Sigmoid colon (tissue), 7 donors: ENCODE measurements around the gene METAP1D. TPM values are rescaled to one million over a fixed set of nuclear protein-coding genes. Genes with fewer than 3 reads are reported as not detected.

Experiments
- DNase-seq: peaks from one replicate; pipeline ENCODE4 v3.0.0-alpha.2; 2019
- H3K27ac ChIP-seq, 4 donors: fragments of 200-600 bp; sonication (generic); one replicate each; pipeline ENCODE4 v1.5.1; 2016 to 2019; ENCODE audit warnings: mild to moderate bottlenecking in 1 of 4
- H3K27me3 ChIP-seq, 3 donors: fragments of 200-600 bp; sonication (generic); one replicate each; pipeline ENCODE4 v1.5.1; 2019; ENCODE audit warnings: mild to moderate bottlenecking in 1 of 3
- H3K36me3 ChIP-seq, 4 donors: fragments of 200-600 bp; sonication (generic); one replicate each; pipeline ENCODE4 v1.5.1; 2016 to 2019
- H3K4me1 ChIP-seq, 4 donors: fragments of 200-600 bp; sonication (generic); one replicate each; pipeline ENCODE4 v1.5.1; 2017 to 2019
- H3K4me3 ChIP-seq, 4 donors: fragments of 200-600 bp; sonication (generic); one replicate each; pipeline ENCODE4 v1.5.1; 2017 to 2019; ENCODE audit warnings: mild to moderate bottlenecking in 2 of 4, moderate library complexity in 1 of 4
- H3K9me3 ChIP-seq, 4 donors: fragments of 200-600 bp in 3 of 4; sonication (generic) in 3 of 4; one replicate each; pipeline versions ENCODE4 v1.5.1 to v1.6.1; 2013 to 2019
- CTCF ChIP-seq, 4 experiments: fragments of 450-650 bp in 3 of 4; fragments of 200-600 bp in 1 of 4; IDR thresholded peaks; one replicate each; pipeline ENCODE4 v1.5.1; 2016 to 2019; ENCODE audit warnings: antibody characterized with exemption in 4 of 4, mild to moderate bottlenecking in 3 of 4, moderate library complexity in 2 of 4
- EP300 ChIP-seq, 4 donors: sonication (generic); formaldehyde crosslinking; IDR thresholded peaks; one replicate each; pipeline ENCODE4 v1.6.1; 2017; ENCODE audit warnings: antibody characterized with exemption in 4 of 4
- POLR2A ChIP-seq, 2 donors: fragments of 450-650 bp; IDR thresholded peaks; one replicate each; pipeline ENCODE4 v1.6.1; 2016; ENCODE audit warnings: antibody characterized with exemption in 2 of 2, mild to moderate bottlenecking in 2 of 2, moderate library complexity in 2 of 2
- POLR2AphosphoS5 ChIP-seq, 4 donors: sonication (generic); formaldehyde crosslinking; IDR thresholded peaks; one replicate each; pipeline ENCODE4 v1.6.1; 2017; ENCODE audit warnings: antibody characterized with exemption in 4 of 4
- WGBS, 2 donors: extraction: QIAGEN DNeasy Blood & Tissue Kit; methylation state at CpG; one replicate each; pipeline ENCODE4 v1.1.7; 2013; 5-methylcytosine and 5-hydroxymethylcytosine counted together
- intact Hi-C: fragments of 100-400 bp; cut with DNase I; formaldehyde crosslinking; loops from one replicate; pipeline ENCODE4 v1.15.1; 2023
- polyA plus RNA-seq, 3 donors: library from polyadenylated mRNA; stranded (reverse); fragments of 200-250 nt; gene quantifications; one replicate each; pipeline ENCODE4 v1.2.3, GENCODE V29; 2013
- total RNA-seq, 4 donors: library from RNA; depleted of rRNA; stranded (reverse); fragments of >200 nt; gene quantifications; one replicate each; pipeline ENCODE4 v1.1.0, GENCODE V29; 2016
- donor health status: healthy with polysubstance abuse.
- donor health status: Bipolar disorder and iron deficiency.
- donor health status: healthy.

Gene METAP1D
- total and polyA plus RNA-seq, 7 donors, result 0.60 to 14.4 (median 7.8) TPM

GRCh38 chr2:172011812-172012575 is 12.2 kb downstream of the METAP1D start:
- Histone ChIP-seq H3K27me3 (no peaks in the 10 kb centered on the region), H3K9me3 (no peaks in the 10 kb centered on the region), H3K4me3 (no peak overlapping the region), H3K27ac (no peak overlapping the region), H3K4me1 (no peaks in the 10 kb centered on the region), H3K36me3 (no peaks in the 10 kb centered on the region)
- intact Hi-C loops, result no loop called here
- WGBS, 2 donors, result 74 to 82% methylated on average over 11 of the region's 11 CpGs
- TF ChIP-seq CTCF (IDR thresholded peaks at IDR 0.05) (no peak), POLR2AphosphoS5 (IDR thresholded peaks at IDR 0.05) (no peak), POLR2A (IDR thresholded peaks at IDR 0.05) (no peak), EP300 (IDR thresholded peaks at IDR 0.05) (no peak)
- DNase-seq, result no peak

- no peak overlapping the region for H3K27ac ChIP-seq
- H3K27me3 ChIP-seq, result no peaks in the 10 kb centered on the region
- no peaks in the 10 kb centered on the region for H3K36me3 ChIP-seq
- no peaks in the 10 kb centered on the region for H3K9me3 ChIP-seq
- DNase-seq, result no peak
- intact Hi-C loops, result no loop called here
- TF ChIP-seq POLR2AphosphoS5 (IDR thresholded peaks at IDR 0.05) (no peak), EP300 (IDR thresholded peaks at IDR 0.05) (no peak), CTCF (IDR thresholded peaks at IDR 0.05) (no peak)
- H3K4me3 ChIP-seq, result no peak overlapping the region
- H3K4me1 ChIP-seq, result no peaks in the 10 kb centered on the region
- WGBS, 2 donors, result 80 to 82% methylated on average over 9 of the region's 9 CpGs
Observed at GRCh38 chr2:172012677-172013391, 13.1 kb downstream of the METAP1D start.

- H3K4me3 ChIP-seq, result no peak overlapping the region
- 78 to 84% methylated on average over 4 of the region's 4 CpGs for WGBS, 2 donors
- no peaks in the 10 kb centered on the region for H3K36me3 ChIP-seq
- H3K27ac ChIP-seq, result no peak overlapping the region
- DNase-seq, result no peak
- H3K9me3 ChIP-seq, result no peaks in the 10 kb centered on the region
- no peaks in the 10 kb centered on the region for H3K27me3 ChIP-seq
- no peaks in the 10 kb centered on the region for H3K4me1 ChIP-seq
- intact Hi-C loops, result no loop called here
- no peak for TF ChIP-seq EP300 (IDR thresholded peaks at IDR 0.05)
- no peak for TF ChIP-seq POLR2A (IDR thresholded peaks at IDR 0.05)
- no peak for TF ChIP-seq CTCF (IDR thresholded peaks at IDR 0.05)
- TF ChIP-seq POLR2AphosphoS5 (IDR thresholded peaks at IDR 0.05), result no peak
Observed at GRCh38 chr2:172013396-172013795, 13.6 kb downstream of the METAP1D start.

GRCh38 chr2:172021074-172021931 is 21.6 kb downstream of the METAP1D start:
- TF ChIP-seq CTCF (IDR thresholded peaks at IDR 0.05) (no peak), POLR2AphosphoS5 (IDR thresholded peaks at IDR 0.05) (no peak), EP300 (IDR thresholded peaks at IDR 0.05) (no peak), POLR2A (IDR thresholded peaks at IDR 0.05) (no peak)
- peaks cover 0 to 12% (median 9%) of the 10 kb centered on the region in 4 donors for H3K4me1 ChIP-seq
- DNase-seq, result no peak
- no peaks in the 10 kb centered on the region for H3K9me3 ChIP-seq
- intact Hi-C loops, result no loop called here
- H3K36me3 ChIP-seq, result no peaks in the 10 kb centered on the region
- no peak overlapping the region for H3K4me3 ChIP-seq
- H3K27ac ChIP-seq, result no peak overlapping the region
- 16 to 48% methylated on average over 8 of the region's 8 CpGs for WGBS, 2 donors
- H3K27me3 ChIP-seq, result no peaks in the 10 kb centered on the region
